Activated naive CD4-positive, alpha-beta T cell (primary cell): ENCODE measurements around the gene FAM216B.

Experiments used
- DNase-seq, 4 experiments: peaks; one replicate each; lab custom pipeline; 2025; lab: John Stamatoyannopoulos, UW

Gene FAM216B

GRCh38 chr13:42836930-42837690 lies 55.7 kb downstream of the FAM216B start:
- DNase-seq: no peak
